Activated CD4-positive, alpha-beta memory T cell treated with anti-CD3 and anti-CD28 coated beads for 36 hours (primary cell): ENCODE measurements around the gene ZNF532. TPM values are rescaled to one million over a fixed set of nuclear protein-coding genes. Genes with fewer than 3 reads are reported as not detected.

ENCODE experiments used
- CTCF ChIA-PET: fragments of 350-600 bp; sonication (Branson Sonifier 250); formaldehyde crosslinking; loops from one replicate; lab custom pipeline; 2021; ENCODE audit warnings: antibody characterized with exemption, inconsistent platforms; lab: Charles Lee
- POLR2A ChIA-PET: fragments of 350-600 bp; sonication (Branson Sonifier 250); formaldehyde crosslinking; loops from one replicate; lab custom pipeline; 2021; ENCODE audit warnings: antibody characterized with exemption; lab: Charles Lee
- DNase-seq: peaks from one replicate; pipeline ENCODE4 v3.0.0-alpha.2; 2020
- H3K27ac Mint-ChIP-seq: one replicate; pipeline ENCODE4 v1.8.0; 2021; ENCODE audit warnings: mixed read lengths
- H3K27me3 Mint-ChIP-seq: one replicate; pipeline ENCODE4 v1.8.0; 2021; ENCODE audit warnings: mixed read lengths
- H3K36me3 Mint-ChIP-seq: one replicate; pipeline ENCODE4 v1.8.0; 2021; ENCODE audit warnings: mixed read lengths
- H3K4me1 Mint-ChIP-seq: one replicate; pipeline ENCODE4 v1.8.0; 2021; ENCODE audit warnings: low read depth, mixed read lengths
- H3K4me3 Mint-ChIP-seq: one replicate; pipeline ENCODE4 v1.8.0; 2021; ENCODE audit warnings: mild to moderate bottlenecking, mixed read lengths
- H3K9me3 Mint-ChIP-seq: one replicate; pipeline ENCODE4 v1.8.0; 2021; ENCODE audit warnings: mixed read lengths
- intact Hi-C: fragments of 100-400 bp; cut with micrococcal nuclease; formaldehyde crosslinking; loops from one replicate; pipeline ENCODE4 v1.15.1; 2023
- total RNA-seq, 2 experiments: library from RNA; stranded (reverse); gene quantifications; one replicate each; pipeline ENCODE4 v1.2.3, GENCODE V29; 2021

The ZNF532 gene
- total RNA-seq, 2 experiments from 2014 or later, result 5.5 to 5.7 TPM

- intact Hi-C loops, result no loop called here
- no peak for DNase-seq
- no peaks in the 10 kb centered on the region for H3K9me3 Mint-ChIP-seq
- H3K4me1 Mint-ChIP-seq, result no peaks in the 10 kb centered on the region
- ChIA-PET CTCF (no interaction called here), POLR2A (interaction anchor here (0.6 kb wide), 1 partner anchor 10 kb away, joined by 3 read pairs; no protein-coding TSS in a partner anchor)
- H3K27ac Mint-ChIP-seq, result no peak overlapping the region
- H3K36me3 Mint-ChIP-seq, result no peaks in the 10 kb centered on the region
- peaks cover 13% of the 10 kb centered on the region for H3K27me3 Mint-ChIP-seq
- H3K4me3 Mint-ChIP-seq, result no peak overlapping the region
These were observed 26.4 kb upstream of the ZNF532 start for GRCh38 chr18:58838165-58838860.

- H3K4me1 Mint-ChIP-seq, result no peaks in the 10 kb centered on the region
- no peak for DNase-seq
- no peak overlapping the region for H3K4me3 Mint-ChIP-seq
- ChIA-PET POLR2A (no interaction called here), CTCF (no interaction called here)
- H3K9me3 Mint-ChIP-seq, result no peaks in the 10 kb centered on the region
- peaks cover 13% of the 10 kb centered on the region for H3K27me3 Mint-ChIP-seq
- intact Hi-C loops, result no loop called here
- H3K36me3 Mint-ChIP-seq, result no peaks in the 10 kb centered on the region
- no peak overlapping the region for H3K27ac Mint-ChIP-seq
These were observed 25.7 kb upstream of the ZNF532 start for GRCh38 chr18:58838946-58839345.

- CTCF ChIA-PET, result interaction anchor here (1.6 kb wide), 1 partner anchor 79 kb away, joined by 5 read pairs; no protein-coding TSS in a partner anchor
- H3K4me1 Mint-ChIP-seq, result peaks cover 3% of the 10 kb centered on the region
- DNase-seq, result no peak
- peaks cover 39% of the 10 kb centered on the region for H3K27me3 Mint-ChIP-seq
- no peaks in the 10 kb centered on the region for H3K36me3 Mint-ChIP-seq
- H3K9me3 Mint-ChIP-seq, result no peaks in the 10 kb centered on the region
- intact Hi-C loops, result no loop called here
- POLR2A ChIA-PET, result no interaction called here
- no peak overlapping the region for H3K4me3 Mint-ChIP-seq
- no peak overlapping the region for H3K27ac Mint-ChIP-seq
These were observed 21.5 kb upstream of the ZNF532 start for GRCh38 chr18:58842978-58843687.

- intact Hi-C loops, result no loop called here
- DNase-seq, result no peak
- Mint-ChIP-seq H3K4me3 (no peak overlapping the region), H3K27ac (no peak overlapping the region), H3K36me3 (no peaks in the 10 kb centered on the region), H3K27me3 (peaks cover 41% of the 10 kb centered on the region), H3K9me3 (no peaks in the 10 kb centered on the region), H3K4me1 (peaks cover 3% of the 10 kb centered on the region)
- POLR2A ChIA-PET, result no interaction called here
- CTCF ChIA-PET, result interaction anchor here (1.6 kb wide), 1 partner anchor 80 kb away, joined by 5 read pairs; no protein-coding TSS in a partner anchor
These were observed 21.0 kb upstream of the ZNF532 start for GRCh38 chr18:58843688-58844035.

GRCh38 chr18:58844871-58845270 is 19.8 kb upstream of the ZNF532 start:
- DNase-seq, result no peak
- intact Hi-C loops, result no loop called here
- H3K36me3 Mint-ChIP-seq, result no peaks in the 10 kb centered on the region
- CTCF ChIA-PET, result no interaction called here
- no peak overlapping the region for H3K27ac Mint-ChIP-seq
- H3K9me3 Mint-ChIP-seq, result no peaks in the 10 kb centered on the region
- peaks cover 44% of the 10 kb centered on the region for H3K27me3 Mint-ChIP-seq
- no peak overlapping the region for H3K4me3 Mint-ChIP-seq
- POLR2A ChIA-PET, result no interaction called here
- peaks cover 3% of the 10 kb centered on the region for H3K4me1 Mint-ChIP-seq

- CTCF ChIA-PET, result interaction anchor here (0.7 kb wide), 1 partner anchor 96 kb away, joined by 3 read pairs; no protein-coding TSS in a partner anchor
- intact Hi-C loops, result no loop called here
- H3K4me3 Mint-ChIP-seq, result no peak overlapping the region
- DNase-seq, result no peak
- H3K4me1 Mint-ChIP-seq, result peaks cover 3% of the 10 kb centered on the region
- H3K27me3 Mint-ChIP-seq, result peaks cover 45% of the 10 kb centered on the region
- no peaks in the 10 kb centered on the region for H3K9me3 Mint-ChIP-seq
- H3K27ac Mint-ChIP-seq, result no peak overlapping the region
- POLR2A ChIA-PET, result no interaction called here
- H3K36me3 Mint-ChIP-seq, result no peaks in the 10 kb centered on the region
These were observed 18.6 kb upstream of the ZNF532 start for GRCh38 chr18:58845928-58846724.

GRCh38 chr18:58847383-58848071 is 17.1 kb upstream of the ZNF532 start:
- ChIA-PET CTCF (interaction anchor here (1.3 kb wide), 1 partner anchor 79 kb away, joined by 6 read pairs; no protein-coding TSS in a partner anchor), POLR2A (no interaction called here)
- H3K4me3 Mint-ChIP-seq, result no peak overlapping the region
- intact Hi-C loops, result no loop called here
- H3K9me3 Mint-ChIP-seq, result no peaks in the 10 kb centered on the region
- no peak overlapping the region for H3K27ac Mint-ChIP-seq
- peaks cover 44% of the 10 kb centered on the region for H3K27me3 Mint-ChIP-seq
- H3K36me3 Mint-ChIP-seq, result no peaks in the 10 kb centered on the region
- H3K4me1 Mint-ChIP-seq, result peaks cover 3% of the 10 kb centered on the region
- peak; percentile 24 for DNase-seq

GRCh38 chr18:58848685-58849084 is 16.0 kb upstream of the ZNF532 start:
- peaks cover 3% of the 10 kb centered on the region for H3K4me1 Mint-ChIP-seq
- H3K27me3 Mint-ChIP-seq, result peaks cover 51% of the 10 kb centered on the region
- H3K9me3 Mint-ChIP-seq, result no peaks in the 10 kb centered on the region
- no peak for DNase-seq
- no peaks in the 10 kb centered on the region for H3K36me3 Mint-ChIP-seq
- intact Hi-C loops, result no loop called here
- POLR2A ChIA-PET, result no interaction called here
- H3K4me3 Mint-ChIP-seq, result no peak overlapping the region
- CTCF ChIA-PET, result no interaction called here
- no peak overlapping the region for H3K27ac Mint-ChIP-seq

GRCh38 chr18:58850786-58851469 is 13.7 kb upstream of the ZNF532 start:
- Mint-ChIP-seq H3K36me3 (no peaks in the 10 kb centered on the region), H3K27ac (no peak overlapping the region), H3K4me3 (no peak overlapping the region), H3K9me3 (no peaks in the 10 kb centered on the region), H3K27me3 (peaks cover 42% of the 10 kb centered on the region), H3K4me1 (peaks cover 3% of the 10 kb centered on the region)
- intact Hi-C loops, result no loop called here
- ChIA-PET CTCF (no interaction called here), POLR2A (no interaction called here)
- DNase-seq, result no peak

GRCh38 chr18:58851856-58852255 is 12.8 kb upstream of the ZNF532 start:
- no peaks in the 10 kb centered on the region for H3K36me3 Mint-ChIP-seq
- CTCF ChIA-PET, result no interaction called here
- POLR2A ChIA-PET, result no interaction called here
- no peak overlapping the region for H3K27ac Mint-ChIP-seq
- no peak overlapping the region for H3K4me3 Mint-ChIP-seq
- no peaks in the 10 kb centered on the region for H3K9me3 Mint-ChIP-seq
- H3K27me3 Mint-ChIP-seq, result peaks cover 37% of the 10 kb centered on the region
- DNase-seq, result no peak
- H3K4me1 Mint-ChIP-seq, result peaks cover 3% of the 10 kb centered on the region
- intact Hi-C loops, result no loop called here

GRCh38 chr18:58852629-58853028 is 12.0 kb upstream of the ZNF532 start:
- no peak overlapping the region for H3K4me3 Mint-ChIP-seq
- no peaks in the 10 kb centered on the region for H3K36me3 Mint-ChIP-seq
- peaks cover 31% of the 10 kb centered on the region for H3K27me3 Mint-ChIP-seq
- H3K9me3 Mint-ChIP-seq, result no peaks in the 10 kb centered on the region
- ChIA-PET POLR2A (no interaction called here), CTCF (no interaction called here)
- H3K27ac Mint-ChIP-seq, result no peak overlapping the region
- no peaks in the 10 kb centered on the region for H3K4me1 Mint-ChIP-seq
- intact Hi-C loops, result no loop called here
- no peak for DNase-seq
